ENCODE results near the gene POMP. TPM values are rescaled to one million over a fixed set of nuclear protein-coding genes. Genes with fewer than 3 reads are reported as not detected.

Gene POMP
- polyA plus RNA-seq, 1 of the 3 experiments (the other 2 are of a cell fraction), result 37.1 TPM

DNA sequence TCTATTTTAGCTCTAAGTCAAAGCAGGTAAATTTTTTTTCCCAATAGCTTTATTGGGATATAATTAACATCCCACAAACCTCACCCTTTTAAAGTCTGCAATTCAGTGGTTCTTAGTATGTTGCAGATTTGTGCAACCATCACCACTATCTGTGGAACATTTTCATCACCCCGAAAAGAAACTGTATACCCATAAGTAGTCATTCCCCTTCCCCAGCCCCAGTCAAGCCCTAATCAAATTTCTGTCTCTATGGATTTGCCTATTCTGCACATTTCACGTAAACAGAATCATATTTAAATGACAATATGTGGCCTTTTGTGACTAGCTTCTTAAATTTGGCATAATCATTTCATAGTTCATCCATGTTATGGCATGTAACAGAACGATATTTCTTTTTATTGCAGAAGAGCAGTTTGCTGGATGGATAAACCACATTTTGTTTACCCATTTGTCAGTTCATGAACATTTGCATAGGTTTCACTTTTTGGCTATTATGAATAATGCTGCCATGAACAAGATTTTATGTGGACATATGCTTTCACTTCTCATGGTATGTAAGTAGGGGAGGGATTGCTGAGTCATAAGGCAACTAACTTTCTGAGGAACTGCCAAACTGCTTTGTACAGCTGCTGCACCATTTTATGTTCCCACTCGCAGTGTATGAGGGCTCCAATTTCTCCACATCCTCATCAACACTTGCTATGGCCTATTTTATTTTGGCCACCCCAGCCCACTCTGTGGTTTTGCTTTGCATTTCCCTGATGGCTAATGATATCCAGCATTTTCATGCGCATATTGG, 48.9 kb downstream of the POMP start (continued):
- TF ChIP-seq, protein P1, sequence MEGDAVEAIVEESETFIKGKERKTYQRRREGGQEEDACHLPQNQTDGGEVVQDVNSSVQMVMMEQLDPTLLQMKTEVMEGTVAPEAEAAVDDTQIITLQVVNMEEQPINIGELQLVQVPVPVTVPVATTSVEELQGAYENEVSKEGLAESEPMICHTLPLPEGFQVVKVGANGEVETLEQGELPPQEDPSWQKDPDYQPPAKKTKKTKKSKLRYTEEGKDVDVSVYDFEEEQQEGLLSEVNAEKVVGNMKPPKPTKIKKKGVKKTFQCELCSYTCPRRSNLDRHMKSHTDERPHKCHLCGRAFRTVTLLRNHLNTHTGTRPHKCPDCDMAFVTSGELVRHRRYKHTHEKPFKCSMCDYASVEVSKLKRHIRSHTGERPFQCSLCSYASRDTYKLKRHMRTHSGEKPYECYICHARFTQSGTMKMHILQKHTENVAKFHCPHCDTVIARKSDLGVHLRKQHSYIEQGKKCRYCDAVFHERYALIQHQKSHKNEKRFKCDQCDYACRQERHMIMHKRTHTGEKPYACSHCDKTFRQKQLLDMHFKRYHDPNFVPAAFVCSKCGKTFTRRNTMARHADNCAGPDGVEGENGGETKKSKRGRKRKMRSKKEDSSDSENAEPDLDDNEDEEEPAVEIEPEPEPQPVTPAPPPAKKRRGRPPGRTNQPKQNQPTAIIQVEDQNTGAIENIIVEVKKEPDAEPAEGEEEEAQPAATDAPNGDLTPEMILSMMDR (IDR thresholded peaks at IDR 0.05), result no peak

DNA sequence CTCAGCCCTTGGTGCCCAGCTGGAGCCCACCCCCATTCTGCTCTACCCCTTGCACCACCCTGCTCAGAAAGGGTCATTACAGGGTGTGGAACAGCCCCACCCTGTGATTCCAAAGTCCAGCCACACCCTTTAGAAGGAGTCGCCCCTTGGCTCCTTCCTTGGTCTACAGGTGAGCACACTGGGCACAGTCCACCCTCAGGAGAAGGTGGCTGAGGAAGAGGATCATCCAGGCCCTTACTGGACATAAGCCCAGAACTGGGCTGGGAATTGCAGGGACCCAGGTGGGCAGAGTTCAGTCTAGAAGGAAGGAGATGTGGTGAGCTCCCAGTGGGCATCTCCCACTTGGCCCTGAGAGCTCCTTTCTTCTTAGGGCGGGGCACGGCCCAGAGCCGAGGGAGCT, 51.2 kb downstream of the POMP start:
- no peaks in the 10 kb centered on the region for H3K36me3 ChIP-seq (replicated peaks in 1 of 2; ENCODE audit: control insufficient read depth in 1 of 2, insufficient read depth in 2 of 2, low read length in 1 of 2)
- no peak overlapping the region for H3K9ac ChIP-seq
- ChIA-PET CTCF (no interaction called here), POLR2A (no interaction called here)
- no peaks in the 10 kb centered on the region for H3K9me3 ChIP-seq
- no peak for DNase-seq
- 64% methylated on average over 3 of the region's 4 CpGs for WGBS (ENCODE audit: low lambda C conversion rate)
- no peak overlapping the region for H3K27ac ChIP-seq (ENCODE audit: low read depth in 2 of 2, low read length in 1 of 2)
- H3K4me2 ChIP-seq, result no peak overlapping the region
- H3K4me3 ChIP-seq (ENCODE audit: low read depth in 2 of 2, low read length in 1 of 2), result no peak overlapping the region
- no peak overlapping the region for H2AFZ ChIP-seq (ENCODE audit: low read depth)
- no peaks in the 10 kb centered on the region for H3K27me3 ChIP-seq (ENCODE audit: insufficient read depth)
- no peaks in the 10 kb centered on the region for H3F3A ChIP-seq (replicated peaks; ENCODE audit: insufficient read depth)
- peaks cover 0 to 3% of the 10 kb centered on the region in 2 experiments; a peak in 2 of 4 replicates for H3K4me1 ChIP-seq (ENCODE audit: control insufficient read depth in 1 of 2, insufficient read depth in 2 of 2, low read depth in 1 of 2, low read length in 1 of 2)
- TF ChIP-seq, protein P2, sequence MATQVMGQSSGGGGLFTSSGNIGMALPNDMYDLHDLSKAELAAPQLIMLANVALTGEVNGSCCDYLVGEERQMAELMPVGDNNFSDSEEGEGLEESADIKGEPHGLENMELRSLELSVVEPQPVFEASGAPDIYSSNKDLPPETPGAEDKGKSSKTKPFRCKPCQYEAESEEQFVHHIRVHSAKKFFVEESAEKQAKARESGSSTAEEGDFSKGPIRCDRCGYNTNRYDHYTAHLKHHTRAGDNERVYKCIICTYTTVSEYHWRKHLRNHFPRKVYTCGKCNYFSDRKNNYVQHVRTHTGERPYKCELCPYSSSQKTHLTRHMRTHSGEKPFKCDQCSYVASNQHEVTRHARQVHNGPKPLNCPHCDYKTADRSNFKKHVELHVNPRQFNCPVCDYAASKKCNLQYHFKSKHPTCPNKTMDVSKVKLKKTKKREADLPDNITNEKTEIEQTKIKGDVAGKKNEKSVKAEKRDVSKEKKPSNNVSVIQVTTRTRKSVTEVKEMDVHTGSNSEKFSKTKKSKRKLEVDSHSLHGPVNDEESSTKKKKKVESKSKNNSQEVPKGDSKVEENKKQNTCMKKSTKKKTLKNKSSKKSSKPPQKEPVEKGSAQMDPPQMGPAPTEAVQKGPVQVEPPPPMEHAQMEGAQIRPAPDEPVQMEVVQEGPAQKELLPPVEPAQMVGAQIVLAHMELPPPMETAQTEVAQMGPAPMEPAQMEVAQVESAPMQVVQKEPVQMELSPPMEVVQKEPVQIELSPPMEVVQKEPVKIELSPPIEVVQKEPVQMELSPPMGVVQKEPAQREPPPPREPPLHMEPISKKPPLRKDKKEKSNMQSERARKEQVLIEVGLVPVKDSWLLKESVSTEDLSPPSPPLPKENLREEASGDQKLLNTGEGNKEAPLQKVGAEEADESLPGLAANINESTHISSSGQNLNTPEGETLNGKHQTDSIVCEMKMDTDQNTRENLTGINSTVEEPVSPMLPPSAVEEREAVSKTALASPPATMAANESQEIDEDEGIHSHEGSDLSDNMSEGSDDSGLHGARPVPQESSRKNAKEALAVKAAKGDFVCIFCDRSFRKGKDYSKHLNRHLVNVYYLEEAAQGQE (IDR thresholded peaks at IDR 0.05; ENCODE audit: low read depth, low read length), result no peak
- TF ChIP-seq POLR2AphosphoS5 (IDR thresholded peaks at IDR 0.05; ENCODE audit: low read depth, low read length) (no peak), NFIC (IDR thresholded peaks at IDR 0.05; ENCODE audit: borderline replicate concordance) (no peak), SIN3A (IDR thresholded peaks at IDR 0.05; ENCODE audit: borderline replicate concordance, low read depth, low read length) (no peak), TCF12 (IDR thresholded peaks at IDR 0.05) (no peak), CHD2 (IDR thresholded peaks at IDR 0.05; ENCODE audit: low read length, partially characterized antibody) (no peak), RFX5 (IDR thresholded peaks at IDR 0.05; ENCODE audit: low read length) (no peak), SMC3 (IDR thresholded peaks at IDR 0.05; ENCODE audit: low read depth, low read length) (no peak), EZH2phosphoT487 (IDR thresholded peaks at IDR 0.05; ENCODE audit: borderline replicate concordance, low read depth) (no peak), YY1 (IDR thresholded peaks at IDR 0.05; ENCODE audit: low read depth) (no peak), ELF1 (IDR thresholded peaks at IDR 0.05) (no peak), FOXM1 (IDR thresholded peaks at IDR 0.05; ENCODE audit: low read depth) (no peak), ZBTB33 (IDR thresholded peaks at IDR 0.05; ENCODE audit: borderline replicate concordance, low read depth) (no peak)
- TF ChIP-seq, protein P3, sequence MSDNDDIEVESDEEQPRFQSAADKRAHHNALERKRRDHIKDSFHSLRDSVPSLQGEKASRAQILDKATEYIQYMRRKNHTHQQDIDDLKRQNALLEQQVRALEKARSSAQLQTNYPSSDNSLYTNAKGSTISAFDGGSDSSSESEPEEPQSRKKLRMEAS (IDR thresholded peaks at IDR 0.05; ENCODE audit: low read depth), result no peak
- H3K79me2 ChIP-seq (ENCODE audit: insufficient read depth), result no peaks in the 10 kb centered on the region; the same call in 1 of the 2 replicates
- H3K9me2 ChIP-seq, result no peaks in the 10 kb centered on the region
- no peaks in the 10 kb centered on the region for H4K20me1 ChIP-seq (ENCODE audit: insufficient read depth)

Data from SK-N-SH (cell line).